ENCODE data around the gene PPP1R14D. TPM values are rescaled to one million over a fixed set of nuclear protein-coding genes. Genes with fewer than 3 reads are reported as not detected.

PPP1R14D gene
- total RNA-seq, 1 experiment from 2014 or later, result 0.65 TPM

GRCh38 chr15:40793216-40793989, 35.1 kb downstream of the PPP1R14D start:
- no peaks in the 10 kb centered on the region; the same call in 1 of the 2 replicates for H3K36me3 ChIP-seq (ENCODE audit: low read depth)
- H3K4me2 ChIP-seq, result peak overlapping the region; percentile 67
- ChIA-PET CTCF (no interaction called here), POLR2A (ENCODE audit: unreplicated experiment) (interaction anchor here (0.6 kb wide), 1 partner anchor 26 kb away, joined by 5 read pairs; no protein-coding TSS in a partner anchor)
- H2AFZ ChIP-seq, result no peak overlapping the region
- H3K9me3 ChIP-seq (ENCODE audit: insufficient read depth, low read depth), result no peaks in the 10 kb centered on the region
- H3K9me2 ChIP-seq (ENCODE audit: insufficient read depth), result no peaks in the 10 kb centered on the region
- TF ChIP-seq CTCF (conservative IDR thresholded peaks at IDR 0.05) (no peak), EZH2 (IDR thresholded peaks at IDR 0.05; ENCODE audit: low read depth) (no peak)
- H4K20me1 ChIP-seq (ENCODE audit: insufficient read depth), result no peaks in the 10 kb centered on the region
- peak overlapping the region; percentile 88 for H3K27ac ChIP-seq
- no TSS peak for BruUV-seq (replicated peaks)
- peaks cover 37% of the 10 kb centered on the region for H3K79me2 ChIP-seq (ENCODE audit: low read depth)
- no peak overlapping the region; the same call in 1 of the 2 replicates for H3K4me3 ChIP-seq
- peaks cover 51% of the 10 kb centered on the region for H3F3A ChIP-seq (ENCODE audit: insufficient read depth, low read depth)
- H3K4me1 ChIP-seq (replicated peaks; ENCODE audit: insufficient read depth), result peaks cover 80% of the 10 kb centered on the region
- intact Hi-C loops (cut with micrococcal nuclease; ENCODE audit: unreplicated experiment), result loop anchor here (1.0 kb wide), 1 partner anchor 14 kb away; the partner anchor contains the start of genes DNAJC17 and ZFYVE19
- peak; percentile 73 to 91 for DNase-seq
- no peaks in the 10 kb centered on the region for H3K27me3 ChIP-seq (ENCODE audit: insufficient read depth, low read depth)

- Histone ChIP-seq H3K4me2 (no peak overlapping the region), H3F3A (ENCODE audit: insufficient read depth, low read depth) (peaks cover 59% of the 10 kb centered on the region), H3K27me3 (ENCODE audit: insufficient read depth, low read depth) (no peaks in the 10 kb centered on the region), H2AFZ (no peak overlapping the region), H3K4me1 (replicated peaks; ENCODE audit: insufficient read depth) (peaks cover 88% of the 10 kb centered on the region), H3K9me3 (ENCODE audit: insufficient read depth, low read depth) (no peaks in the 10 kb centered on the region), H4K20me1 (ENCODE audit: insufficient read depth) (no peaks in the 10 kb centered on the region), H3K36me3 (ENCODE audit: low read depth) (no peaks in the 10 kb centered on the region), H3K9me2 (ENCODE audit: insufficient read depth) (no peaks in the 10 kb centered on the region), H3K4me3 (no peak overlapping the region), H3K79me2 (ENCODE audit: low read depth) (peaks cover 37% of the 10 kb centered on the region), H3K27ac (peak overlapping the region; percentile 88)
- no peak for TF ChIP-seq EZH2 (IDR thresholded peaks at IDR 0.05; ENCODE audit: low read depth)
- no peak for DNase-seq
- POLR2A ChIA-PET (ENCODE audit: unreplicated experiment), result interaction anchor here (0.7 kb wide), 1 partner anchor 15 kb away, joined by 8 read pairs; the partner anchor contains the start of genes DNAJC17 and ZFYVE19
- intact Hi-C loops (cut with micrococcal nuclease; ENCODE audit: unreplicated experiment), result no loop called here
- BruUV-seq (replicated peaks), result no TSS peak
- CTCF ChIA-PET, result no interaction called here
Observed at GRCh38 chr15:40792394-40792793, 36.1 kb downstream of the PPP1R14D start.

- intact Hi-C loops (cut with micrococcal nuclease; ENCODE audit: unreplicated experiment), result no loop called here
- Histone ChIP-seq H3K36me3 (ENCODE audit: low read depth) (no peaks in the 10 kb centered on the region), H3F3A (ENCODE audit: insufficient read depth, low read depth) (peaks cover 63% of the 10 kb centered on the region), H3K4me1 (replicated peaks; ENCODE audit: insufficient read depth) (peaks cover 95% of the 10 kb centered on the region), H3K27me3 (ENCODE audit: insufficient read depth, low read depth) (no peaks in the 10 kb centered on the region), H4K20me1 (ENCODE audit: insufficient read depth) (no peaks in the 10 kb centered on the region), H3K9me3 (ENCODE audit: insufficient read depth, low read depth) (no peaks in the 10 kb centered on the region), H3K27ac (peak overlapping the region; percentile 88), H3K4me2 (0 out of 2 replicates have a peak overlapping the region, but pooled peaks have one; percentile 17), H3K4me3 (no peak overlapping the region), H2AFZ (no peak overlapping the region), H3K9me2 (ENCODE audit: insufficient read depth) (no peaks in the 10 kb centered on the region), H3K79me2 (ENCODE audit: low read depth) (peaks cover 44% of the 10 kb centered on the region)
- DNase-seq, result peak in 1 of 2 experiments; percentile 41
- no TSS peak for BruUV-seq (replicated peaks)
- POLR2A ChIA-PET (ENCODE audit: unreplicated experiment), result interaction anchor here (0.6 kb wide), 1 partner anchor 15 kb away, joined by 3 read pairs; no protein-coding TSS in a partner anchor
- CTCF ChIA-PET, result interaction anchor here (0.5 kb wide), 1 partner anchor 117 kb away, joined by 4 read pairs; no protein-coding TSS in a partner anchor
- TF ChIP-seq EZH2 (IDR thresholded peaks at IDR 0.05; ENCODE audit: low read depth) (no peak), CTCF (conservative IDR thresholded peaks at IDR 0.05) (no peak)
Observed at GRCh38 chr15:40790718-40791117, 37.8 kb downstream of the PPP1R14D start.
